Neural progenitor cell (in vitro differentiated cells): Measurements from ENCODE around the gene CCNC. TPM values are rescaled to one million over a fixed set of nuclear protein-coding genes. Genes with fewer than 3 reads are reported as not detected.

Source experiments
- DNase-seq: peaks from one replicate; pipeline ENCODE4 v3.0.0-alpha.2; 2016; ENCODE audit warnings: low spot score
- H2AFZ ChIP-seq: fragments of 200-600 bp; sonication (generic); replicated peaks from 2 replicates; pipeline ENCODE4 v1.6.1; 2016; ENCODE audit warnings: antibody characterized with exemption
- H3F3A ChIP-seq: fragments of 200-600 bp; sonication (generic); 2 replicates; pipeline ENCODE4 v1.6.1; 2016; ENCODE audit warnings: antibody characterized with exemption, low read depth
- H3K27ac ChIP-seq: fragments of 200-600 bp; sonication (generic); 2 replicates; pipeline ENCODE4 v1.5.1; 2016; ENCODE audit warnings: mild to moderate bottlenecking
- H3K27me3 ChIP-seq: fragments of 200-600 bp; sonication (generic); 2 replicates; pipeline ENCODE4 v1.6.1; 2016; ENCODE audit warnings: mild to moderate bottlenecking, moderate library complexity
- H3K36me3 ChIP-seq: fragments of 200-600 bp; sonication (generic); 2 replicates; pipeline ENCODE4 v1.5.1; 2016
- H3K4me1 ChIP-seq: fragments of 200-600 bp; sonication (generic); 2 replicates; pipeline ENCODE4 v1.6.1; 2016; ENCODE audit warnings: mixed run types
- H3K4me2 ChIP-seq: fragments of 200-600 bp; sonication (generic); 2 replicates; pipeline ENCODE4 v1.6.1; 2016
- H3K4me3 ChIP-seq: fragments of 200-600 bp; sonication (generic); 2 replicates; pipeline ENCODE4 v1.5.1; 2016
- H3K79me2 ChIP-seq: fragments of 200-600 bp; sonication (generic); 2 replicates; pipeline ENCODE4 v1.6.1; 2016; ENCODE audit warnings: low read depth
- H3K9ac ChIP-seq: fragments of 200-600 bp; sonication (generic); 2 replicates; pipeline ENCODE4 v1.6.1; 2016
- H3K9me3 ChIP-seq: fragments of 200-600 bp; sonication (generic); 2 replicates; pipeline ENCODE4 v1.5.1; 2016; ENCODE audit warnings: low read depth
- H4K20me1 ChIP-seq: fragments of 200-600 bp; sonication (generic); 2 replicates; pipeline ENCODE4 v1.6.1; 2016; ENCODE audit warnings: low read depth
- H3K27ac Mint-ChIP-seq: 3 replicates; pipeline ENCODE4 v1.8.0; 2021; ENCODE audit warnings: mixed read lengths
- H3K27me3 Mint-ChIP-seq: 2 replicates; pipeline ENCODE4 v1.8.0; 2022; ENCODE audit warnings: low read depth, mild to moderate bottlenecking, inconsistent platforms, moderate library complexity, mixed read lengths; ENCODE audit not compliant: insufficient read depth
- H3K36me3 Mint-ChIP-seq: 3 replicates; pipeline ENCODE4 v1.8.0; 2021; ENCODE audit warnings: mixed read lengths
- H3K4me1 Mint-ChIP-seq: 3 replicates; pipeline ENCODE4 v1.8.0; 2021; ENCODE audit warnings: mixed read lengths
- H3K4me3 Mint-ChIP-seq: 3 replicates; pipeline ENCODE4 v1.8.0; 2021; ENCODE audit warnings: mild to moderate bottlenecking, moderate library complexity, mixed read lengths
- H3K9me3 Mint-ChIP-seq: 3 replicates; pipeline ENCODE4 v1.8.0; 2020; ENCODE audit warnings: mixed read lengths
- EZH2 ChIP-seq: fragments of 200-600 bp; sonication (generic); IDR thresholded peaks from 2 replicates; pipeline ENCODE4 v1.6.1; 2017; ENCODE audit warnings: antibody characterized with exemption, mild to moderate bottlenecking, moderate library complexity
- EZH2phosphoT487 ChIP-seq: fragments of 200-600 bp; sonication (generic); IDR thresholded peaks from 2 replicates; pipeline ENCODE4 v1.6.1; 2017; ENCODE audit warnings: antibody characterized with exemption
- total RNA-seq: library from RNA; depleted of rRNA; stranded (reverse); fragments of >200 nt; gene quantifications from 2 replicates; pipeline ENCODE4 v1.2.3, GENCODE V29; 2015; ENCODE audit warnings: low replicate concordance
- TF ChIP-seq, protein P1 (sequence below): fragments of 200-600 bp; sonication (generic); IDR thresholded peaks from 2 replicates; pipeline ENCODE4 v1.5.1; 2017; ENCODE audit warnings: antibody characterized with exemption, mild to moderate bottlenecking

CCNC gene
- total RNA-seq, 1 donor from 2014 or later, result 157 TPM

DNA sequence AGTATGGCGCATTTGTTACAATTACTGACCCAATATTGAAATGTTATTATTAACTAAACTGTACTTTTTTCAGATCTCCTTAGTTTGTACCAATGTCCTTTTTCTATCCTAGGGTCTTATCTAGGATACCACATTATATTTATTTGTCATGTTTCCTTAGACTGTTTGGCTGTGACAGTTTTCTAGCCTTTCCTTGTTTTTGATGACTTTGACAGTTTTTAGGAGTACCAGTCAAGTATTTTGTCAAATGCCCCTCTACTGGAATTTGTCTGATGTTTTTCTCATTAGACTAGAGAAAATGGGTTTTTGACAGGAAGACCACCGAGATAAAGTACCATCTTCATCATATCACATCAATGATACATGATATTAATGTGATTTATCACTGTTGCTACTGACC, 14.6 kb downstream of the CCNC start:
- Histone ChIP-seq H3K9ac (no peak overlapping the region), H3K79me2 (peaks cover 6% of the 10 kb centered on the region), H3K4me1 (no peaks in the 10 kb centered on the region), H3K4me3 (no peak overlapping the region), H3K4me2 (no peak overlapping the region), H4K20me1 (peaks cover 6% of the 10 kb centered on the region), H3K9me3 (no peaks in the 10 kb centered on the region), H3K27ac (no peak overlapping the region), H3K27me3 (no peaks in the 10 kb centered on the region), H3K36me3 (peaks cover 19% of the 10 kb centered on the region), H2AFZ (no peak overlapping the region), H3F3A (peaks cover 11% of the 10 kb centered on the region)
- no peak for DNase-seq
- H3K9me3 Mint-ChIP-seq, result no peaks in the 10 kb centered on the region
- no peaks in the 10 kb centered on the region for H3K27me3 Mint-ChIP-seq
- no peak overlapping the region for H3K4me3 Mint-ChIP-seq
- no peaks in the 10 kb centered on the region for H3K4me1 Mint-ChIP-seq
- H3K36me3 Mint-ChIP-seq, result peaks cover 31% of the 10 kb centered on the region
- TF ChIP-seq EZH2phosphoT487, result no peak
- TF ChIP-seq, protein P1, sequence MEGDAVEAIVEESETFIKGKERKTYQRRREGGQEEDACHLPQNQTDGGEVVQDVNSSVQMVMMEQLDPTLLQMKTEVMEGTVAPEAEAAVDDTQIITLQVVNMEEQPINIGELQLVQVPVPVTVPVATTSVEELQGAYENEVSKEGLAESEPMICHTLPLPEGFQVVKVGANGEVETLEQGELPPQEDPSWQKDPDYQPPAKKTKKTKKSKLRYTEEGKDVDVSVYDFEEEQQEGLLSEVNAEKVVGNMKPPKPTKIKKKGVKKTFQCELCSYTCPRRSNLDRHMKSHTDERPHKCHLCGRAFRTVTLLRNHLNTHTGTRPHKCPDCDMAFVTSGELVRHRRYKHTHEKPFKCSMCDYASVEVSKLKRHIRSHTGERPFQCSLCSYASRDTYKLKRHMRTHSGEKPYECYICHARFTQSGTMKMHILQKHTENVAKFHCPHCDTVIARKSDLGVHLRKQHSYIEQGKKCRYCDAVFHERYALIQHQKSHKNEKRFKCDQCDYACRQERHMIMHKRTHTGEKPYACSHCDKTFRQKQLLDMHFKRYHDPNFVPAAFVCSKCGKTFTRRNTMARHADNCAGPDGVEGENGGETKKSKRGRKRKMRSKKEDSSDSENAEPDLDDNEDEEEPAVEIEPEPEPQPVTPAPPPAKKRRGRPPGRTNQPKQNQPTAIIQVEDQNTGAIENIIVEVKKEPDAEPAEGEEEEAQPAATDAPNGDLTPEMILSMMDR, result no peak
- no peak overlapping the region for H3K27ac Mint-ChIP-seq

DNA sequence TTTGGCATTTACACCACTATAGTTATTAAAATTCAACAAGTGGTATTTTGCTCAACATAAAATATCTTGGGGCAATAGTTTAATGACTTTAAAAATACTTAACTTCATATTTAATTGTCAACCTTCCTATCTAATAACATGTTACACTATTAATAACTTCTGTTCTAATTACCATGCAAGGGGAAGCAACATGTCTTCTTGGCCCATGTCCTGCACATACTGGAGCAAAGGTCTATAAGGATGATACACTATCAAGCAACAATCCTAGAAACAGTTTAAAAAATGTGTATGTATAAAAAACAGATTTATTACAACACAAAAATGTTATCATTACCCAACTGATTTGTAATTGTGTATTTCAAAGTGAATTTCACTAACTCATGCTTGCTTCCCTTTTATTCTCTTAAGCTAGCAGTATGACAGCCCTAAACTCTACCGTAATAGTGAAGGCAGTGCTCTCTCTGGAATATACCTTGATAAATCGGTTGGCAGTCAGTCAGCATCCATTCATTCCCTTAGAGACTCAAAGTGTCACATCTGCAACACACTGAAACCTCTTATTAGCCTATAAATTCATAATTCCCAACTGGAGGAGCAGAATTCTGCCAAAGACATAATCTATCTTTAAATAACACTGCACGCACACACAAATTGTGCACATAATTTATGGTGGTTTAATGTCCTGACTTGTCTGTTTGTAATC, 18.3 kb downstream of the CCNC start:
- no peaks in the 10 kb centered on the region for H3K27me3 ChIP-seq
- no peak overlapping the region for H3K27ac Mint-ChIP-seq
- H3K9ac ChIP-seq, result no peak overlapping the region
- peaks cover 11% of the 10 kb centered on the region for H4K20me1 ChIP-seq
- no peak overlapping the region for H3K4me2 ChIP-seq
- no peaks in the 10 kb centered on the region for H3K4me1 Mint-ChIP-seq
- H3K9me3 Mint-ChIP-seq, result no peaks in the 10 kb centered on the region
- H3K27me3 Mint-ChIP-seq, result no peaks in the 10 kb centered on the region
- H3K27ac ChIP-seq, result no peak overlapping the region
- no peaks in the 10 kb centered on the region for H3K4me1 ChIP-seq
- H3K36me3 ChIP-seq, result peaks cover 11% of the 10 kb centered on the region
- TF ChIP-seq EZH2, result no peak
- no peak for TF ChIP-seq EZH2phosphoT487
- TF ChIP-seq, protein P1, result no peak
- DNase-seq, result no peak
- H3K9me3 ChIP-seq, result no peaks in the 10 kb centered on the region
- H2AFZ ChIP-seq, result no peak overlapping the region
- peaks cover 29% of the 10 kb centered on the region for H3K36me3 Mint-ChIP-seq
- no peak overlapping the region for H3K4me3 ChIP-seq
- no peak overlapping the region for H3K4me3 Mint-ChIP-seq
- H3F3A ChIP-seq, result peaks cover 22% of the 10 kb centered on the region
- H3K79me2 ChIP-seq, result no peaks in the 10 kb centered on the region

DNA sequence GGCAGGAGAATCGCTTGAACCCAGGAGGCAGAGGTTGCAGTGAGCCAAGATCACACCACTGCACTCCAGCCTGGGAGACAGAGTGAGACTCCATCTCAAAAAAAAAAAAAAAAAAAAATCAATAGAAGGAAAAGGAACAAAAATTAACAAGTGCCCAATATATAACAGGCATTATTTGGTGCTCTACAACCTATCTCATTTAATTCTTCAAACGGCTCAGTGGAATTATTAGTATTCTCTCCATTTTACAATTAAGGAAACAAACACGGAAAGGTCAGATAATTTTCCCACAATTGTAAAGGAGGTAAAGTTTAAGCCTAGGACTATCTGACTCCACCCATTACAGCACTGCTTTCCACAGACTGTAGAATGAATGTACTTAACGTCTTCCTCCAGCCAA, 19.8 kb downstream of the CCNC start:
- Histone ChIP-seq H3K27ac (no peak overlapping the region), H3K4me1 (no peaks in the 10 kb centered on the region), H3F3A (peaks cover 28% of the 10 kb centered on the region), H3K9me3 (no peaks in the 10 kb centered on the region), H2AFZ (no peak overlapping the region), H3K79me2 (no peaks in the 10 kb centered on the region), H3K27me3 (no peaks in the 10 kb centered on the region), H3K4me3 (no peak overlapping the region), H4K20me1 (peaks cover 5% of the 10 kb centered on the region), H3K4me2 (no peak overlapping the region), H3K9ac (no peak overlapping the region), H3K36me3 (peaks cover 21% of the 10 kb centered on the region)
- TF ChIP-seq, protein P1, result no peak
- TF ChIP-seq EZH2 (no peak), EZH2phosphoT487 (no peak)
- H3K9me3 Mint-ChIP-seq, result no peaks in the 10 kb centered on the region
- peaks cover 22% of the 10 kb centered on the region for H3K36me3 Mint-ChIP-seq
- no peak for DNase-seq
- H3K27ac Mint-ChIP-seq, result no peak overlapping the region
- H3K27me3 Mint-ChIP-seq, result no peaks in the 10 kb centered on the region
- H3K4me3 Mint-ChIP-seq, result no peak overlapping the region
- no peaks in the 10 kb centered on the region for H3K4me1 Mint-ChIP-seq
